ENCODE results near the gene GSN.
A peak's percentile ranks its signal among the peaks of the same experiment; 100 is the strongest.
"Not testable (repeated sequence)": the region's sequence is repeated elsewhere in the genome, so short reads cannot be mapped to it uniquely, and the experiment has no call there.

Gene GSN

GRCh38 chr9:121285835-121286687, 18.1 kb downstream of the GSN start:
- no peak for TF ChIP-seq CTCF (IDR thresholded peaks at IDR 0.05; ENCODE audit: low read depth, low read length)
- DNase-seq (ENCODE audit: extremely low read depth, low read depth) = no peak

- DNase-seq (ENCODE audit: extremely low read depth, low read depth) = no peak
- TF ChIP-seq CTCF (IDR thresholded peaks at IDR 0.05; ENCODE audit: low read depth, low read length) = no peak
Observed at GRCh38 chr9:121286688-121286972, 18.7 kb downstream of the GSN start.

- peak; percentile 34 for TF ChIP-seq CTCF (IDR thresholded peaks at IDR 0.05; ENCODE audit: low read depth, low read length)
- peak; percentile 83 for DNase-seq (ENCODE audit: extremely low read depth, low read depth)
Observed at GRCh38 chr9:121286973-121287741, 19.2 kb downstream of the GSN start.

GRCh38 chr9:121288673-121289025, 20.7 kb downstream of the GSN start:
- TF ChIP-seq CTCF (IDR thresholded peaks at IDR 0.05; ENCODE audit: low read depth, low read length) = no peak
- DNase-seq (ENCODE audit: extremely low read depth, low read depth) = no peak

- no peak for DNase-seq (ENCODE audit: extremely low read depth, low read depth)
- TF ChIP-seq CTCF (IDR thresholded peaks at IDR 0.05; ENCODE audit: low read depth, low read length) = no peak
Observed at GRCh38 chr9:121289026-121289771, 21.2 kb downstream of the GSN start.

- TF ChIP-seq CTCF (IDR thresholded peaks at IDR 0.05; ENCODE audit: low read depth, low read length) = no peak
- DNase-seq (ENCODE audit: extremely low read depth, low read depth) = no peak
Observed at GRCh38 chr9:121289772-121290370, 21.9 kb downstream of the GSN start.

- not testable (repeated sequence) for DNase-seq (ENCODE audit: extremely low read depth, low read depth)
Observed at GRCh38 chr9:121291536-121291935, 23.6 kb downstream of the GSN start.

Measured in AG09319 (cell line).